Stimulated activated naive CD4-positive, alpha-beta T cell (primary cell): ENCODE measurements around the gene MYDGF.

ENCODE experiments used
- DNase-seq, 6 experiments: peaks; one replicate each; lab custom pipeline; 2025; lab: John Stamatoyannopoulos, UW

Gene MYDGF

DNA sequence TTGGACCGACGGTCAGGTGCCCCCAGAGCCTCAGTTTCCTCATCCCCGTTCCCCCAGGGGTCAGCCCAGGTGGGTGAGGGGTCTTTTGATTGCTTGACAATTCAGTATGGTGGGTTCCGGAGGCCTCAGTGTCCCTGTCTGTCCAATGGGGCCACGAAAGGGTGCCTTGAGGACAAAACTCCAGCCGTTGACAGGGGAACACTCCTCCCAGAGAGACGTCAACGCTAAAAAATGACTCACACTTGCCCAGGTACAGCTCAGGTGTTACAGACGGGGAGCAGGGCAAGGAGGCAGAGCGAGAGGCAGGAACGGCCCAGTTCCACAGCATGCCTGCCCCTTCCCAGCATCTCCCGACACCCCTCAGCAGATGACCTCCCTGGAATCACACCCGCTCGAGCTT lies 29.0 kb downstream of the MYDGF start:
- no peak for DNase-seq

DNA sequence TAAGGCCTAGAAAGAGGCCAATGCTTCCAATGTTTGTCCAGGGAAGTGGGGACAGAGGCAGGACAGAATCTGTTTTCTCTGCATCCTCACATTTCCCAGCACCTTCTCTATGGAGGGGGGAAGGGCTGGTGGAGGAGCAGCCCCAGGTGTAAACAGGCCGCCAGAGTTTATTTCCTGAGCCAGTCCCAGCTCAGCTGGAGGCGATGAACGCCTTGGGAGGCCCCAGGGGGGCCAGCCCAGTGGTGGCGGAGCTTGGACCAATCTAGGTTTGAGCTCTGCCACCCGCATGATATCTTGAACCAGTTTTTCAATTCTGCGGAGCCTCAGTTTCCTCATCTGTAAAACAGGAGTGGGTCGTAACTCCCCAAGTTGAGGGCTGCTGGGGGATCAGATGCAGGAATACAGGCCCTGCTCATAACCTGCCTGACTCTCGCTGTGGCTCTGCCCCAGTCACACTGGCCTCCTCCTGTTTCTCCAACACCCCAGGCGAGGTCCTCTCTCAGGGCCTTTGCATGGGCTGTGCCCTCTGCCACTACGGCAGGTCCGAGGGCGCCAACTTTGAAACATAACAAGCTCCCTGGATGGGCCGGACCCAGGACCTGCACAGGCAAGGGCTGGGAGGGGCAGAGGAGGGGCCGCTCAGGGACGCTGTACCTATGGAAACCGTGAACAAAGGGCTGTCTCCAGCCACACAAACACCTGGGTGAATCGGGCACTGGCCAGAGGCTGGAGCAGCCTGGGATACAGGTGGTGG lies 29.7 kb downstream of the MYDGF start:
- peak in 1 of 6 experiments; percentile 9 for DNase-seq

DNA sequence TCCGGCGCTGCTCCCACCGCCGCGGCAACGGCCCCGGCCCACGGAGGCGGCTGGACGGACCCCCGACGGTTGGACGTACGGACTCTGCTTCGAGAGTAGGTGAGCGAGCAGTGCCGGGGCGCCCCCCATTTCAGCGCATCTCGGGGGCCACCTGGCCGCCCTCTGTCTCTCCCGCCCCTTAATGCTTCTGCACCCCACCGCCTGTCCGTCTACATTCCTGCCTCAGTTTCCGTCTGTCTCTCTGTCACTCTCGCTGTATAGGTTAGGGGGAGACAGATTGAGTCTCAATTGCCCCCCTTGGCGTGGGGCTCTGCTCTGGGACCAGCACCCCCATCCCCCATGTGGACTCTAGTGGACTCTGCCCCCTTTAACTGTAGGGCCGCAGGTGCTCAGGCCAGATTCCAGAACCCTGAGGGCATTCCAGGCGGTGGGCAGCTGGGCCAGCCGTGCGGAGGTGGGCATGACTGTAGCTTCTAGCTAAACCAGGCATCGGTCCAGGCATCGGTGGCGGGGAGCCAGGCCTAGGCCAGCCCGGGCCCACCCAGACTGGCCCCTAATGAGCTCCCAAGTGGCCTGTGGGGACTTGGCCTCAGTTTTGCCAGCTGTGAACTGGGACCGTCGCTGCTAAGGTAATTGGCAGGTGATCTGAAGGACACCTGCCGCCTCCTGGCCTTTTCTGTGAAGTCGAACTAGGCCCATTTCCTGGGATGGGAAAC lies 30.5 kb downstream of the MYDGF start:
- peak in 1 of 6 experiments; percentile 29 for DNase-seq

DNA sequence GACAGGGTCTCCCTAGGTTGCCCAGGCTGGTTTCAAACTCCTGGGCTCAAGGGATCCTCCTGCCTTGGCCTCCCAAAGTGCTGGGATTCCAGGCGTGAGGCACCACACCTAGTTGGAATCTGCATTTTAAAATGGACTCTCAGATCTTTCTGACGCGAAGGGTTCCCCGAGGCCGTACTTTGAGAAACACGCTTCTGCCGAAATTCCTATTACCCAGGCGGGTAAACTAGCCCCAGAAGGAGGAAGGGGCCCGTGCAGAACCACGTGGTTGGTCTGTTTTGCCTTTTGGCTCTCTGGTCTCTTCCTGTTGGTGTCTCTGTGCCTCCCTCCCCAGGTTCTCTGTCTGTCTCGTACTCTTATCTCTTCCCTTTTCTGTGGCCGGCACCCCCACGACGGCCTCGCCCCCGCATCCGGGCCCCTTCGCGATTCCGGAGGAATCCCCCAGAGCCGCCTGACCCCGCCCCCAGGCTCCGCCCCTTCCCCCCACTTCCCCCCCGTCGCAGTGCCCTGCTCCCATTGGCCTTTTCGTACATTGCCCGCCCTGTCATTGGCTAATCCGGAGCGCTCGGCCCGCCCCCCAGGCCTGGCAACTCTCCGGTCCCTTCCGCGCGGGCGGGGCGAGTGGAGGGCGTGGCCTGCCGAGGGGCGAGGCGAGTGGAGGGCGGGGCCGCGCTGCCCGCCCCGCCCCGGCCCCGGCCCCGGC lies 31.2 kb downstream of the MYDGF start, which contains the start of gene TNFAIP8L1:
Gene TNFAIP8L1, plus strand, starts transcription at position 689 of the 703 bp plus-strand sequence. CDS start 12,354 bp downstream, outside the sequence.
- peak; percentile 97 to 99 (median 98) for DNase-seq

DNA sequence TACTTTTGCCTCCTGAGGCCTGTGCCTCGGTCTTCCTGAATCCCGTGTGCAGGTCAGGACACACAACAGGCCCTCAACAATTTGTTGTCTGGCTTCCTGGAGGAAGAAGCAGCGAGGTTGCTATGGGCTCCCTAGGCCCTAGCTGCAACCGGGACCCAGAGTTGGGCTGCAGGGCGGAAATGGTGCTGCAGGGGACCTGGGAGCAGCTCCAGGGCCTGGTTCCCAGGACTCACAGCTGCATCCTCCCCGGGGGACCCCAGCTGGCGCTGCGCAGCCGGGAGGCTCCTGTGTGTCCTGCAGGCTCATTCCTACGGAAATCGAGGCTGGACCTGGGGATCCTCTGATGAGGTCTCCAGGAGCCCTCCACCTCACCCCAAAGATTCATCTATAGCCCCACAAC lies 31.8 kb downstream of the MYDGF start:
- DNase-seq: peak in 2 of 6 experiments; percentile 21 to 33

DNA sequence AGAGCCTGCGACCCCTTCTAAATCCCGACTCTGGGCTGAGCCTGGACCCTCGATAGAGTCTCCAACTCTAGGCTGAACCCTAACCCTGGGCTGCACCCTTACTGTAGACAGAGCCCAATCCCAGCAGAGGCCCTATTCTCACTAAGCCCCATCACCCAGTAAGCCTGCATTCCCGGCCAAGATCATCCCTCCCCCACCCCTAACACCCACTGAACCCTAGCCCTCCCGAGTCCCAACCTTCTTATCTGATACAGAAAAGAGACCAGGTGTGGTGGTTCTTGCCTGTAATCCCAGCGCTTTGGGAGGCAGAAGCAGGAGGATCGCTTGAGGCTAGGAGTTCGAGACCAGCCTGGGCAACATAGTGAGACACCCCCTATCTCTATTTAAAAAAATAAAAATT lies 33.4 kb downstream of the MYDGF start:
- DNase-seq: no peak

DNA sequence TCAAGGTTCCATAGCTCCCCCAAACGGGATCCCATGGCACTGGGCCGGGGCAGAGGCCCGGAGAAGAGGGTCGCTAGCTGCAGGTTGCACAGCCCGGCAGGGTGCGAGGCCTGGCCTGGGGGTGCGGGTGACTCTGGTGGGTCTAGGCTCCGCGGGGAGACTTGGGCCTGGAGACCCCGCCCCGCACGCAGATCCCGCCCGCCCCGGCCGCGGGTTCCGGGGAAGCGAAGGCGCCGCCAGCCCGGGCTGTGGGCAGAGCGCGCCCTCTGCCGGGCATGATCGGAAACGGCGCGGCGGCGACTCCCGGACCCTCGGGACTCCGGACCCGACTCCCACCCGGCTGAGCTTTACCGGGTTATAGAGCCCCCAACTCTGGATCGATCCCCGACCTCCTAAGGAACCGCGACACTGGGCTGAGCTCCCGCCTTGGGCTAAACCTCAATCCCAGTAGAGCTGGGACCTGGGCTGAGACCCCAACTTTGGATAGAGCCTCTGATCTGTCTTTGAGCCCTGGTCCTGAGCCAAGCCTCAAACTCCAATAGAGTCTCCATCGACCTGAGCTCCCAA lies 33.9 kb downstream of the MYDGF start:
- DNase-seq: peak; percentile 34 to 77 (median 70)

DNA sequence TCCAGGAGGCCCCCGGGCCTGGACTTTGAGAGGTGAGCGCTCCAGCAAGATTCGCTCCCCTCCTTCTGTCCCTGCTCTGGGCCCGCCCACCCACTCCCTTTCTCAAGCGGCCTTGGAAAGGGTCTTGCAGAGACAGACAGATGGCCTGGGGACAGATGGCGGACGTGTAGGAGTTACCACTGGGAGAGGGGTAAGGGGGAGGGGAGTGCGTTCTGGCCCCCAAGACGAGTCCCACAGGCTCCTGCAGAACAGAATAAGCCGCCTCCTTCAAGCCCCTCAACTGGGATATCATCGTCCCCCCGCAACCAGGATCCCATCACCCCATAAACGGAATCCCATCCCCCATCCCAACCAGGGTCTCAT lies 34.4 kb downstream of the MYDGF start:
- DNase-seq: no peak

DNA sequence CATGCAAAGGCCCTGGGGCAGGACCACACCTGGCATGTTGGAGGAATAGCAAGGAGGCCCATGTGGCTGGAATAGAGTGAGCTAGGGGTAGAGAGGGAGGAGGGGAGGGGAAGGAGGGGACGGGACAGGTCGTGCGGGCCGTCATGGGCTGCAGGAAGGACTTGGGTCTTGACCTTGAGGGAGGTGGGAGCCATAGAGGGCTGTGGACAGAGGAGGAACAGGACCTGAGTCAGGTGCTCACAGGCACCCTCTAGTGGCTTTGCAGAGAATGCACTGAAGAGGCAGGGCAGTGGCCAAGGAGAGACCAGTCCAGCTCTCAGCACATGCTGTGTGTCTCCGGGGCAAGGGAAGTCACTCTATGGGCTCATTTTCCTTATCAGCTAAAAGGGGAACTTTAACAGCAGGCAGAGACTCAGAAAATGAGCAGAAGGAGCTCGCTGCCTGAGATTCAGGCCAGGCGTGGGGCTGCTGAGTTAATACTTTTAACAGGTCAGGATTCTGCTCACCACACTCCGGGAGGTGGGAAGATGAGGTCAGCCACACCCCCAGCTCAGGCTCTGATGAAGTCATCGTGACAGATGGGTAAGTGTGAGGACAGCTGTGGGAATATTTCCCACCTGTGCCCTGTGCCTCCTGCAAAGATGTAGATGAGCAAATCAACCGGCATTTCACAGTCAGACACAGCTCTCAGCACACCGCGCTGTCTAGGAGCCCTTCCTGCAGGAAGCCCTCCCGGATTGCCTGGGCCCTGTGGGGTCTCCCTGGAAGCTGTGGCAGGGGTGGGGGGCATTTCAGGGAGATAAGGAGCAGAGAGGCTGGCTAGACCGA lies 36.8 kb downstream of the MYDGF start:
- peak in 5 of 6 experiments; percentile 6 to 41 (median 11) for DNase-seq

DNA sequence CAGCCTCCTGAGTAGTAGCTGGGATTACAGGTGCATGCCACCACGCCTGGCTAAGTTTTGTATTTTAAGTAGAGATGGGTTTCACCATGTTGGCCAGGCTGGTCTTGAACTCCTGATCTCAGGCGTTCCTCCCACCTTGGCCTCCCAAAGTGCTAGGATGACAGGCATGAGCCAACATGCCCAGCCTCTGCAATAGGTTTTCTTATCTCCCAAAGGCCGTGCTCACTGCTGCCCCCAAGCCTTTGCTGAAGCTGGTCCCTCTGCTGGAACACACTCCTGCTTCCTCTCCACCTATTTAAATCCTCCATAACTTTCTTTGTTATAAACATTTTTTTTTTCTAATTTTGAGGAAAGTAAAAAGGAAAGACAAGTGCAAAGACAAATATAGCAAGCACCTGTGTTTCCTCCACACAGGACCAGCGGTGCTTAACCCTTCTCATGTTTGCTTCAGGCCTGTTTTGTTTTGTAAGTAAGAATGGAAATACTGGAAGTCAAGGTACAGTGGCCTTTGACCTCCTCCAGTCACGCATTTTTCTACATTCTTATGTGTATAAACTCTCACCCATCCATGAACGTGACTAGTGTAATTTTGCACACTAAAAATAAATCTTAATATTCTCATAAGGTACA lies 45.3 kb downstream of the MYDGF start:
- DNase-seq: no peak

DNA sequence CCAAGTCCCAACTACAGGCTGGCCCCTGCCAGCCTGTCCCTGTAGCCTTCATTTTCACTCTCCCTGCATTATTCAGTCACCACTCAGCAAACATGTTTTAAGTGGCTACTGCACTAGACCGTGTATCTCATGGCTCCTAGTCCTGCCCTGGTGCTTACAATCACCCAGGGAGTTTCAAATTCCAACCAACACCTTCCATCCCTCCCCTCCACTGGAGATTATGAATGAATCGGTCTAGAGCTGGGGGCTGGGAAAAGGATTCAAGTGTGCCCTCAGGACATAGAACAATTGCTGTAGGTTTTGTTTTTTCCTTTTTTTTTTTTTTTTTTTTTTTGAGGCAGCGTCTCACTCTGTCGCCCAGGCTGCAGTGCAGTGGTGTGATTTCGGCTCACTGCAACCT lies 45.8 kb downstream of the MYDGF start:
- no peak for DNase-seq

DNA sequence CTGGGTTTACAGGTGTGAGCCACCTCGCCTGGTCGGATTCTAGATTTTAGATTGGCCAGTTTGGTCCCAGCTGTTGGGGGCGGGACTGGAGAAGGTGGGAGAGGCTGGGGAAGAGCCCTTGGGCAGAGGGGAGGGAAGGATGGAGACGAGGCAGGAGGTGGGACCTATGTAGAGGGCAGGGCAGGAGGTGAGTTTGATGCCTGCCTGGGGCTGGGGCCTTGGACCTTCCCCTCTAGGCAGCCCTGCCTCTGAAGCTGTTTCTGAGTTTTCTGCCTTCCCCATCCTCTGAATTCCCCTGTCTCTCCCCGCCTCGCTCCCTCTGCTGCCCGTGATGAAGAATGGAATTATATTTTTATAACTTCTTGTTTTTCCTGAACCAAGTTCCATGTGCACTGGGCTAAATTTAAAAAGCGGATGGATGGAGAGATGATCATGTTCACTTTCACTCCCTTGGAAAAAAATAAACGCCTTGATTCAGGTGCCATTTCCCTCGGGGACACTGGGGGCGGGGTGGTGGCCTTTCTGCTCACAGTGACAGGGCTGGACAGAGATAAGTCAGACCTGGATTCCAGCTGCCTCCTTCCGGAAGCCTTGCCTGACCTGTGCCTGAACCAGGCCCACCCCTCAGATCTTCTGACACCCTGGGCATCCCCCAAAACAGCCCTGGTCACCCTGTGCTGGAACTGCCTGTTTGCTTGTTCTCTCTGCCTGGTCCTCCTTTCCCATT lies 47.3 kb downstream of the MYDGF start:
- no peak for DNase-seq

DNA sequence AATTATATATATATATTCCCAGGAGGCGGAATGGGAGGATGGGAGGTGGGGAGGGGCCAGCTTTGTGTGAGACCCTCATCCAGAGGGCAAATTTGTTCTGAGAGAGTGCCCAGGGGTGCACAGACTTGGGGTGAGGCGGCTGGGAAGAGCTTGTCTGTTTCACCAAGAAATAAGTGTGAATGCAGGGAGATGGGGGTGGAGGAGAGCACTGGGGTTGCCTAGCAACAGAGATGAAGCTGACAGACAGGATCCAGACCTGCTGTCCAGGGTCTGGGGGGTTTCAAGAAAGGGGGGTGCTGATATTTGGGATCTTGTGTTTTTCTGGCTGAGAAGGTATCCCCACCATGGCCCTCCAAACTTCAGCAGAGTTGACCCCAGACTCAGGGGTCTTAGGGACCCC lies 49.5 kb downstream of the MYDGF start:
- DNase-seq: no peak

DNA sequence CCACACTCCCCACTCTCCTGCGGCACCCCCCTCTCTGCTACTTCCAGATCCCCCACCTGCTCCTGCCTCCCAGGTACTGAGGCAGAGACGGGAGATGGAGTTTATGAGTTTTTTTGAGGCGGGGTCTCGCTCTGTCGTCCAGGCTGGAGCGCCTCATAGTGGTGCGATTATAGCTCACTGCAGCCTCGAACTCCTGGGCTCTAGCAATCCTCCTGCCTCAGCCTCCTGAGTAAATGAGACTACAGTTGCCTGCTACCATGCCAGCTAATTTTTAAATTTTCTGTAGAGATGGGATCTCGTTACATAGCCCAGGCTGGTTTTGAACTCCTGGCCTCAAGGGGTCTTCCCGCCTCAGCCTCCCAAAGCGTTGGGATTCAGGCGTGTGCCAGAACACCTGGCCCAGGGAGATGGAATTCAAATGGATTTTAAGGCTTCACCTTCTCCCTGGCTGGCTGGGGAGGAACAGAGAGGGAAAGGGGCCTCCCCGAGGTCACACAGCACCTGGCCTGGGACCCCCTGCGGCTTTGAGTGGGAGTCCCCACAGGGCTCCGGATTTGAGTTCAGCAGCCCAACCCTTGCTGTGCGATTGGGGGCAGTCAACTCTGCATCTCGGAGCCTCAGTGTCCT lies 50.4 kb downstream of the MYDGF start:
- DNase-seq: no peak

DNA sequence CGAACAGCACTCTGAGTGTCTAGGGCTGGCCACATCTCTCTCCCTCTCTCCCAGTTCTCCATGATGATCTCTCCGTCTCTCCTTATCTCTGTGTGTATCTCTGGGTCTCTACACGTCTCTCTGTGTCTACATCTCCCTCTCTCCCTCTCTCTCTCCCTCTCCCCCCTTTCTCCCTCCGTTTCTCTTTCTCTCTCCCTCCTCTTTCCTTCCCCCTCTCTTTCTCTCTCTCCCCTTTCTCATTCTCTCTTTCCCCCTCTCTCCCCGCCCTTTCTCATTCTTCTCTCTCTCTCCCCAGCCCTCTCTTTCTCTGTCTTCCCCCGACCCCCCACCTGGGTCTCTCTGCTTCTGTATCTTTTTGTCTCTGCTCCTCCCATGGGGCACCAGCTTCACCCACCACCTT lies 52.1 kb downstream of the MYDGF start:
- no peak for DNase-seq

DNA sequence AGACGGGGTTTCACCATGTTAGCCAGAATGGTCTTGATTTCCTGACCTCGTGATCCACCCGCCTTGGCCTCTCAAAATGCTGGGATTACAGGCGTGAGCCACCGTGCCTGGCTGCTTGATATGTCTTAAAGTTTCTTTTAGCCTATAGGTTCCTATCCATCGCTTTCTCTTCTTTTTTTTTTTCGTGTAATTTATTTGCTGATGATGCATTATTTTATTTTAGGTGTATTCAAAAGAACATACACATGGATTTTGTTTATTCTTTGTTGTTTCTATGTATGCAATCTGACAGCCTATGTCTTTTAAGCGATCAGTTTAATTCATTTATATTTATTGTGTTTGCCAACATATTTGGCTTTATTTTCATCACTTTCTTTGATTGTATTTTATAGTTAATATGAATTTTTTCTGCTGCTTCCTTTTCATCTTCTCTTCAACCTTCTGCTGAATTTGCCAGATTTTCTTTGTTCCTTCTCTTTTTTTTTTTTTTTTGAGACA lies 56.8 kb downstream of the MYDGF start:
- no peak for DNase-seq

DNA sequence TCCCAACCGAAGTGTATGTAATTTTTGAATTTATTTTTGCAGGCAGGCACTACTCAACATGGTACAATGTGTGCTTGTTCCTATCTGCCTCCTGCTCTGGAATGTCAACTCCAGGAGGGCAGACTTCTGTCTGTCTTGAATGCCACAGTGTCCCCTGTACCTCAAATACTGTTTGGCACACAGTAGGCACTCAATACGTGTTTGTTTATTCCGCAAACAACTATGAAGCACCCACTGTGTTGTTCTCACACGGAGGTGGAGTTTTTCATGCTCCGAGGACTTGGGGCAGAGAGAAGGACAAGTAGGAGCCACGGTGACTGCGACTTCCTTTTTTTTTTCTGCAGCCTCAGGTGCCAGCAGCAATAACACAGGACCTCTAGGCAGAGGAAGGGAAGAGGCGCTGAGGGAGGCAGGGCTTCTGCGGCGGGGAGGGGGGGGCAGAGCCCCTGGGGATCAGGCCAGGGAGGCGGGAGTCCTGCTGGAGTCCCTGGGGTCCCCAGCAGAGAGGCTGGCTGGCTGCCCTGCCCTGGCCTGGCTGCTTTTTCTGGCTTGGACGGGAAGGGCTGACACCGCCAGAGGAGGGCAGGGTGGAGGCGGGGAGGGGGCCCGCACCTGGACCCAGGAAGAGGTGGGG lies 60.1 kb downstream of the MYDGF start:
- no peak for DNase-seq
